Measurements from ENCODE around the gene ZHX3. TPM values are rescaled to one million over a fixed set of nuclear protein-coding genes. Genes with fewer than 3 reads are reported as not detected.

ZHX3 gene
- total RNA-seq, 1 experiment from 2014 or later: 9.6 TPM

- Mint-ChIP-seq H3K27me3 (ENCODE audit: low read depth) (peaks cover 6% of the 10 kb centered on the region), H3K4me1 (peaks cover 70% of the 10 kb centered on the region), H3K4me3 (peak overlapping the region; percentile 89), H3K9me3 (no peaks in the 10 kb centered on the region), H3K36me3 (peaks cover 11% of the 10 kb centered on the region; the same call in 1 of the 2 replicates), H3K27ac (peak overlapping the region; percentile 90)
- ChIA-PET CTCF (interaction anchor here (0.9 kb wide), 1 partner anchor 174 kb away, joined by 3 read pairs; no protein-coding TSS in a partner anchor), POLR2A (interaction anchor here (1.2 kb wide), 1 partner anchor 12 kb away, joined by 3 read pairs; no protein-coding TSS in a partner anchor)
- ATAC-seq (no peak), DNase-seq (ENCODE audit: low spot score) (no peak)
- TF ChIP-seq ATF2 (CRISPR knock-in tag; IDR thresholded peaks at IDR 0.05; ENCODE audit: borderline replicate concordance, low read depth): no peak
- no peak for TF ChIP-seq NFATC4 (CRISPR knock-in tag; IDR thresholded peaks at IDR 0.05)
- no peak for TF ChIP-seq ESRRA (CRISPR knock-in tag; IDR thresholded peaks at IDR 0.05; ENCODE audit: borderline replicate concordance)
- no peak for TF ChIP-seq ZNF396 (CRISPR knock-in tag; IDR thresholded peaks at IDR 0.05; ENCODE audit: borderline replicate concordance)
- TF ChIP-seq ZNF138 (CRISPR knock-in tag; conservative IDR thresholded peaks at IDR 0.05): no peak
Observed at GRCh38 chr20:41140226-41141133, 177.1 kb downstream of the ZHX3 start.

GRCh38 chr20:41139227-41140093, 178.1 kb downstream of the ZHX3 start:
- peak overlapping the region; percentile 90 for H3K27ac Mint-ChIP-seq
- POLR2A ChIA-PET: no interaction called here
- peaks cover 6% of the 10 kb centered on the region; the same call in 1 of the 2 replicates for H3K36me3 Mint-ChIP-seq
- peaks cover 13% of the 10 kb centered on the region for H3K27me3 Mint-ChIP-seq (ENCODE audit: low read depth)
- H3K9me3 Mint-ChIP-seq: no peaks in the 10 kb centered on the region
- peaks cover 66% of the 10 kb centered on the region for H3K4me1 Mint-ChIP-seq
- ATAC-seq (no peak), DNase-seq (ENCODE audit: low spot score) (no peak)
- no peak for TF ChIP-seq PRDM15 (CRISPR knock-in tag; IDR thresholded peaks at IDR 0.05)
- no peak for TF ChIP-seq E2F5 (CRISPR knock-in tag; IDR thresholded peaks at IDR 0.05)
- TF ChIP-seq CBFB (CRISPR knock-in tag; IDR thresholded peaks at IDR 0.05; ENCODE audit: low read depth): no peak
- no peak for TF ChIP-seq ZNF512 (CRISPR knock-in tag; IDR thresholded peaks at IDR 0.05; ENCODE audit: borderline replicate concordance)
- TF ChIP-seq ESRRA (CRISPR knock-in tag; IDR thresholded peaks at IDR 0.05; ENCODE audit: borderline replicate concordance): no peak
- no peak for TF ChIP-seq ATF6 (CRISPR knock-in tag; IDR thresholded peaks at IDR 0.05)
- no peak for TF ChIP-seq ATF2 (CRISPR knock-in tag; IDR thresholded peaks at IDR 0.05; ENCODE audit: borderline replicate concordance, low read depth)
- TF ChIP-seq MLX (CRISPR knock-in tag; IDR thresholded peaks at IDR 0.05): no peak
- no peak for TF ChIP-seq GABPB1 (CRISPR knock-in tag; IDR thresholded peaks at IDR 0.05)
- no peak for TF ChIP-seq ZNF281 (CRISPR knock-in tag; IDR thresholded peaks at IDR 0.05)
- no peak for TF ChIP-seq ATF3 (CRISPR knock-in tag; conservative IDR thresholded peaks at IDR 0.05)
- CTCF ChIA-PET: no interaction called here
- H3K4me3 Mint-ChIP-seq: peak overlapping the region; percentile 89

Measured in WTC11 (cell line).